ENCODE data around the gene GMDS.

Gene GMDS

DNA sequence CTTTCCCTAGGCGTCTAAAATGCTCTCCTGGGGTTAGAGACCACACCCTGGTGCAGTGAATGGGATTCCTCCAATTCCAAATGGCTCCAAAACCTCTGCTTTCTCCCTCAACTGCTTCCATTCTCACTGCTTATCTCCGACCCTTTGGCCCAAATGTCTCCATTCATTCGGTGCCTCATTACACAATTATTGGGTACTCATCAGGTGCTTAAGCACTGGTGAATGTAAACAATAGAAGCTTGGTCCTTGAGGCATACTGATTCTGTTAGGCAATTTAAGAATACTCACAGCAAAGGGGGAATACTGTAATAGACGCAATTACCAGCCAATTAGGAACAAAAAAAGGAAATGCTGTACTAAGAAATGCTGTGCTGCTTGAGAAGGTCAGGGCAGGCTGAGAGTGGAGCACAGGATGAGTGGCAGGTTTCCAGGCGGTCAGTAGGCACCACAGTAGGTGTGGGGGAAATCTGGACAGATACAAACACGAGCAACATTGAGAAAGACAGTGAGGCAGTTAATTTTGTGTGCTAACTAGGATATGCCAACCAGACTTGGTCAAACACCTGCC is 23.0 kb downstream of the GMDS start:
- Histone ChIP-seq H2AFZ (ENCODE audit: low read depth, low read length) (no peak overlapping the region), H3K79me1 (replicated peaks; ENCODE audit: low read length, poor library complexity, severe bottlenecking) (peaks cover 36% of the 10 kb centered on the region), H3K4me3 (ENCODE audit: insufficient read depth in 1 of 2, low read depth in 1 of 2, low read length in 2 of 2) (peak overlapping the region in 1 of 2 experiments; percentile 77), H3K18ac (ENCODE audit: low read depth in 1 of 2, low read length in 2 of 2) (no peak overlapping the region), H3K9me3 (ENCODE audit: control insufficient read depth, low read length) (no peaks in the 10 kb centered on the region), H3K4me2 (ENCODE audit: low read length, poor library complexity, severe bottlenecking) (peak overlapping the region; percentile 69), H2BK15ac (ENCODE audit: low read depth, poor library complexity, severe bottlenecking) (no peak overlapping the region), H2AK5ac (ENCODE audit: low read length, severe bottlenecking) (peak overlapping the region; percentile 49), H4K91ac (ENCODE audit: low read length) (no peak overlapping the region), H2BK5ac (ENCODE audit: low read depth, low read length, poor library complexity, severe bottlenecking) (no peak overlapping the region), H3K27me3 (ENCODE audit: control insufficient read depth in 1 of 2, insufficient read depth in 1 of 2, low read length in 2 of 2) (no peaks in the 10 kb centered on the region), H3K14ac (ENCODE audit: low read length in 2 of 2) (no peak overlapping the region), H2BK12ac (ENCODE audit: low read length in 2 of 2) (no peak overlapping the region), H4K8ac (ENCODE audit: low read length) (peak overlapping the region; percentile 66), H3K27ac (ENCODE audit: low read length, poor library complexity, severe bottlenecking) (no peak overlapping the region), H3K4me1 (ENCODE audit: control insufficient read depth, insufficient read depth, low read depth, low read length) (peaks cover 4% of the 10 kb centered on the region), H3K9ac (ENCODE audit: low read length) (peak overlapping the region; percentile 82), H3K36me3 (ENCODE audit: control insufficient read depth in 1 of 2, insufficient read depth in 2 of 2, low read depth in 1 of 2, low read length in 2 of 2) (no peaks in the 10 kb centered on the region), H2BK120ac (ENCODE audit: low read depth, low read length) (no peak overlapping the region), H3K4ac (ENCODE audit: low read depth in 1 of 2, low read length in 2 of 2) (no peak overlapping the region), H3K23ac (ENCODE audit: low read length in 2 of 2) (no peak overlapping the region)
- 76% methylated on average over 4 of the region's 6 CpGs for WGBS
- no peak for DNase-seq

- Histone ChIP-seq H2BK120ac (ENCODE audit: low read depth, low read length) (no peak overlapping the region), H3K9ac (ENCODE audit: low read length) (peak overlapping the region; percentile 82), H3K27ac (ENCODE audit: low read length, poor library complexity, severe bottlenecking) (no peak overlapping the region), H3K4me2 (ENCODE audit: low read length, poor library complexity, severe bottlenecking) (peak overlapping the region; percentile 69), H3K9me3 (ENCODE audit: control insufficient read depth, low read length) (no peaks in the 10 kb centered on the region), H2BK15ac (ENCODE audit: low read depth, poor library complexity, severe bottlenecking) (no peak overlapping the region), H3K23ac (ENCODE audit: low read length in 2 of 2) (no peak overlapping the region), H3K79me1 (replicated peaks; ENCODE audit: low read length, poor library complexity, severe bottlenecking) (peaks cover 39% of the 10 kb centered on the region), H3K4ac (ENCODE audit: low read depth in 1 of 2, low read length in 2 of 2) (no peak overlapping the region), H3K4me3 (ENCODE audit: insufficient read depth in 1 of 2, low read depth in 1 of 2, low read length in 2 of 2) (peak overlapping the region in 1 of 2 experiments; percentile 77), H2AFZ (ENCODE audit: low read depth, low read length) (no peak overlapping the region), H3K18ac (ENCODE audit: low read depth in 1 of 2, low read length in 2 of 2) (no peak overlapping the region), H2BK5ac (ENCODE audit: low read depth, low read length, poor library complexity, severe bottlenecking) (no peak overlapping the region), H3K14ac (ENCODE audit: low read length in 2 of 2) (no peak overlapping the region), H4K91ac (ENCODE audit: low read length) (no peak overlapping the region), H3K4me1 (ENCODE audit: control insufficient read depth, insufficient read depth, low read depth, low read length) (peaks cover 6% of the 10 kb centered on the region), H4K8ac (ENCODE audit: low read length) (peak overlapping the region; percentile 66), H3K27me3 (ENCODE audit: control insufficient read depth in 1 of 2, insufficient read depth in 1 of 2, low read length in 2 of 2) (no peaks in the 10 kb centered on the region), H3K36me3 (ENCODE audit: control insufficient read depth in 1 of 2, insufficient read depth in 2 of 2, low read depth in 1 of 2, low read length in 2 of 2) (peaks cover 0 to 2% of the 10 kb centered on the region in 2 experiments), H2AK5ac (ENCODE audit: low read length, severe bottlenecking) (peak overlapping the region; percentile 7), H2BK12ac (ENCODE audit: low read length in 2 of 2) (no peak overlapping the region)
- no peak for DNase-seq
- 95% methylated on average over 4 of the region's 6 CpGs for WGBS
These were observed 23.6 kb downstream of the GMDS start for GRCh38 chr6:2221726-2222274.

GRCh38 chr6:2220154-2220553 is 25.3 kb downstream of the GMDS start:
- Histone ChIP-seq H3K4ac (ENCODE audit: low read depth in 1 of 2, low read length in 2 of 2) (no peak overlapping the region), H3K27me3 (ENCODE audit: control insufficient read depth in 1 of 2, insufficient read depth in 1 of 2, low read length in 2 of 2) (no peaks in the 10 kb centered on the region), H3K27ac (ENCODE audit: low read length, poor library complexity, severe bottlenecking) (no peak overlapping the region), H2AFZ (ENCODE audit: low read depth, low read length) (no peak overlapping the region), H3K9ac (ENCODE audit: low read length) (no peak overlapping the region), H3K4me1 (ENCODE audit: control insufficient read depth, insufficient read depth, low read depth, low read length) (peaks cover 7% of the 10 kb centered on the region), H3K23ac (ENCODE audit: low read length in 2 of 2) (no peak overlapping the region), H4K91ac (ENCODE audit: low read length) (no peak overlapping the region), H3K4me3 (ENCODE audit: insufficient read depth in 1 of 2, low read depth in 1 of 2, low read length in 2 of 2) (no peak overlapping the region), H3K9me3 (ENCODE audit: control insufficient read depth, low read length) (no peaks in the 10 kb centered on the region), H4K8ac (ENCODE audit: low read length) (no peak overlapping the region), H2AK5ac (ENCODE audit: low read length, severe bottlenecking) (no peak overlapping the region), H3K18ac (ENCODE audit: low read depth in 1 of 2, low read length in 2 of 2) (no peak overlapping the region), H3K36me3 (ENCODE audit: control insufficient read depth in 1 of 2, insufficient read depth in 2 of 2, low read depth in 1 of 2, low read length in 2 of 2) (peaks cover 0 to 4% of the 10 kb centered on the region in 2 experiments), H2BK15ac (ENCODE audit: low read depth, poor library complexity, severe bottlenecking) (no peak overlapping the region), H2BK120ac (ENCODE audit: low read depth, low read length) (no peak overlapping the region), H2BK12ac (ENCODE audit: low read length in 2 of 2) (no peak overlapping the region), H2BK5ac (ENCODE audit: low read depth, low read length, poor library complexity, severe bottlenecking) (no peak overlapping the region), H3K4me2 (ENCODE audit: low read length, poor library complexity, severe bottlenecking) (no peak overlapping the region), H3K14ac (ENCODE audit: low read length in 2 of 2) (no peak overlapping the region), H3K79me1 (replicated peaks; ENCODE audit: low read length, poor library complexity, severe bottlenecking) (peaks cover 40% of the 10 kb centered on the region)
- DNase-seq = no peak
- WGBS = 91% methylated on average over 5 of the region's 6 CpGs

DNA sequence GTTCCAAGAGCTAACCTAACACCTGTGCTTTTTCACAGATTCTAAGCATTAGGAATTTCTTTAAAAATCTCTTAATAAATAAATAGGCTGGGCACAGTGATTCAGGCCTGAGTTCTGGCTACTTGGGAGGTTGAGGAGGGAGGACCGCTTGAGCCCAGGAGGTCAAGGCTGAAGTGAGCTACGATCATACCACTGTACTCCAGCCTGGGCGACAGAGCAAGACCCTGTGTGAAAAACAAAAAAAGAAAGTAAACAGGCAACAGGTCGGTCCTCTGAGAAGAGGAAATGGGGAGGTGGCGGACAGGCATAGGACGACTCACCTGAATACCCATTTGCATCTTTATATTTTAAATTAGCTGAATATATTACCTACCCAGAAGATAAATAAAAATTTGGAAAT is 26.5 kb downstream of the GMDS start:
- no peak overlapping the region for H3K4me3 ChIP-seq (ENCODE audit: insufficient read depth in 1 of 2, low read depth in 1 of 2, low read length in 2 of 2)
- H3K36me3 ChIP-seq (ENCODE audit: control insufficient read depth in 1 of 2, insufficient read depth in 2 of 2, low read depth in 1 of 2, low read length in 2 of 2) = peaks cover 0 to 4% of the 10 kb centered on the region in 2 experiments
- H3K14ac ChIP-seq (ENCODE audit: low read length in 2 of 2) = no peak overlapping the region
- H2AK5ac ChIP-seq (ENCODE audit: low read length, severe bottlenecking) = no peak overlapping the region
- H2BK12ac ChIP-seq (ENCODE audit: low read length in 2 of 2) = no peak overlapping the region
- H4K91ac ChIP-seq (ENCODE audit: low read length) = no peak overlapping the region
- H3K27ac ChIP-seq (ENCODE audit: low read length, poor library complexity, severe bottlenecking) = no peak overlapping the region
- no peak overlapping the region for H2BK120ac ChIP-seq (ENCODE audit: low read depth, low read length)
- no peak overlapping the region for H3K18ac ChIP-seq (ENCODE audit: low read depth in 1 of 2, low read length in 2 of 2)
- peaks cover 39% of the 10 kb centered on the region for H3K79me1 ChIP-seq (replicated peaks; ENCODE audit: low read length, poor library complexity, severe bottlenecking)
- no peak overlapping the region for H3K23ac ChIP-seq (ENCODE audit: low read length in 2 of 2)
- H3K4me1 ChIP-seq (ENCODE audit: control insufficient read depth, insufficient read depth, low read depth, low read length) = peaks cover 7% of the 10 kb centered on the region
- no peaks in the 10 kb centered on the region for H3K9me3 ChIP-seq (ENCODE audit: control insufficient read depth, low read length)
- no peak overlapping the region for H2BK15ac ChIP-seq (ENCODE audit: low read depth, poor library complexity, severe bottlenecking)
- H3K9ac ChIP-seq (ENCODE audit: low read length) = no peak overlapping the region
- WGBS = 96% methylated on average over 4 of the region's 6 CpGs
- no peak overlapping the region for H3K4me2 ChIP-seq (ENCODE audit: low read length, poor library complexity, severe bottlenecking)
- no peak overlapping the region for H3K4ac ChIP-seq (ENCODE audit: low read depth in 1 of 2, low read length in 2 of 2)
- DNase-seq = no peak
- H2BK5ac ChIP-seq (ENCODE audit: low read depth, low read length, poor library complexity, severe bottlenecking) = no peak overlapping the region
- no peak overlapping the region for H4K8ac ChIP-seq (ENCODE audit: low read length)
- H2AFZ ChIP-seq (ENCODE audit: low read depth, low read length) = no peak overlapping the region
- H3K27me3 ChIP-seq (ENCODE audit: control insufficient read depth in 1 of 2, insufficient read depth in 1 of 2, low read length in 2 of 2) = no peaks in the 10 kb centered on the region

Measured in mesenchymal stem cell (in vitro differentiated cells and primary cell).